IPS-NIHi11 (cell line): Measurements from ENCODE around the gene ZNF219.

ENCODE experiments used
- DNase-seq: peaks from one replicate; pipeline ENCODE4 v3.0.0; 2012; ENCODE audit warnings: mixed read lengths, low spot score

ZNF219 gene

GRCh38 chr14:21101802-21102413 is 3.5 kb upstream of the ZNF219 start:
- no peak for DNase-seq

- DNase-seq, result no peak
These were observed 2.5 kb upstream of the ZNF219 start, which contains the start of gene TMEM253 for GRCh38 chr14:21100931-21101330. TMEM253 (plus strand) TSS chr14:21101066; CDS start chr14:21101344, 278 bp downstream.

- DNase-seq, result no peak
These were observed 1.1 kb upstream of the ZNF219 start for GRCh38 chr14:21099596-21099985.

- no peak for DNase-seq
These were observed 589 bp upstream of the ZNF219 start for GRCh38 chr14:21098892-21099595.

GRCh38 chr14:21097636-21098075 is 799 bp downstream of the ZNF219 start:
- DNase-seq, result no peak

GRCh38 chr14:21096978-21097635 is 1.3 kb downstream of the ZNF219 start:
- DNase-seq, result no peak

- DNase-seq, result no peak
These were observed 2.0 kb downstream of the ZNF219 start for GRCh38 chr14:21096438-21096837.

GRCh38 chr14:21095430-21096205 is 2.8 kb downstream of the ZNF219 start:
- DNase-seq, result no peak

- DNase-seq, result no peak
These were observed 4.4 kb downstream of the ZNF219 start for GRCh38 chr14:21093769-21094681.

- no peak for DNase-seq
These were observed 5.4 kb downstream of the ZNF219 start for GRCh38 chr14:21093018-21093417.

GRCh38 chr14:21092273-21093011 is 6.0 kb downstream of the ZNF219 start:
- peak; percentile 83 for DNase-seq

- DNase-seq, result no peak
These were observed 6.6 kb downstream of the ZNF219 start for GRCh38 chr14:21091821-21092272.

GRCh38 chr14:21090940-21091663 is 7.4 kb downstream of the ZNF219 start:
- no peak for DNase-seq

GRCh38 chr14:21090194-21090939 is 8.1 kb downstream of the ZNF219 start:
- peak; percentile 74 for DNase-seq

GRCh38 chr14:21089877-21090193 is 8.6 kb downstream of the ZNF219 start:
- no peak for DNase-seq

- no peak for DNase-seq
These were observed 9.2 kb downstream of the ZNF219 start for GRCh38 chr14:21089271-21089670.

- DNase-seq, result no peak
These were observed 9.8 kb downstream of the ZNF219 start for GRCh38 chr14:21088687-21089086.

- peak; percentile 45 for DNase-seq
These were observed 11.0 kb downstream of the ZNF219 start for GRCh38 chr14:21087294-21088091.
